ENCODE data around the gene CCDC60.

GRCh38 chr12:119375075-119375882, 40.8 kb downstream of the CCDC60 start:
- TF ChIP-seq EZH2 (IDR thresholded peaks at IDR 0.05): no peak
- no peak for TF ChIP-seq ZNF274 (IDR thresholded peaks at IDR 0.05; ENCODE audit: low read depth, low read length)

All from HCT116 (cell line).